HG02870 (cell line): ENCODE results near the gene SOHLH1.
"Not testable (repeated sequence)": the region's sequence is repeated elsewhere in the genome, so short reads cannot be mapped to it uniquely, and the experiment has no call there.

Source experiments
- ATAC-seq: cut with Tn5 transposase; IDR thresholded peaks from one replicate; pipeline ENCODE4 v1.9.1; 2021; ENCODE audit warnings: mild to moderate bottlenecking, moderate library complexity; ENCODE audit not compliant: unreplicated experiment

The SOHLH1 gene

DNA sequence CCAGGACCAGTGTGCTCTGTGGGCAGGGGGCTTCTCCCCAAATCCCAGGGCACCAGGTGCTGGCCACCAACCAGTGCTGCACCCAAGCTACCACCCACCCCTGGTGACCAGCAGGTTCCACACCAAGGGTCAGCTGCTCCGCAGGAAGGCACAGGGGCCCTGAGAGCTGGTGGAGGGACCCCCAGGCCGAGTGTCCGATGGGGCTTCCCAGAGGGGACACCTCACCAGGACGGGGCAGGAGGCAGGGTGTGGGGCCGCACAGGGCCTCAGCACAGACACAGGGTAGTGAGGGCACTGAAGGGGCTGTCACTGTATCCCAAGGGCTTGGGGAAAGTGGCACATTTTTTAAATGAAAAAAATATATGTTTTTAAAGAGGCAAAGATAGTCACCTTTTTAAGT, 18.1 kb downstream of the SOHLH1 start:
- no peak for ATAC-seq

GRCh38 chr9:135680056-135680455, 19.2 kb downstream of the SOHLH1 start:
- ATAC-seq, result no peak

GRCh38 chr9:135678236-135679017, 20.9 kb downstream of the SOHLH1 start:
- ATAC-seq, result no peak

- ATAC-seq, result no peak
Measured at GRCh38 chr9:135677641-135678168, 21.6 kb downstream of the SOHLH1 start.

- ATAC-seq, result no peak
Measured at GRCh38 chr9:135676891-135677290, 22.4 kb downstream of the SOHLH1 start.

DNA sequence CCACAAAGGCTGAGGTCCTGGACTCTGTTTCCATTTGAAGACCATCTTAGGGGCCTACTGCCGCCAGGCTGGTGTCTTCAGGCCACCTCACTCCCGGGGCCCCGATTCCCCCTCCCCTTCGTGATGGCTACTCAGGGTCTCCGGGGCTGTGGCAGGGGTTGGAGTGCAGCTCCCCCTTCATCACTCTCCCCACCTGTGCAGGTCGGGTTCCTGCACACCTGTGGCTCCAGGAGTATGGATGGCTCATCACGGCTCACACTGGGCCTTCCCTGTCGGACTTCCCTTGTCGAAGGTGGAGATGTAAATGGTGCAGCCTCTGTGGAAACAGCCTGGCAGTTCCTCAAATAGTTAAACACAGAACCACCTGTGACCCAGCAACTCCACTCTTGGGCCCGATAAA, 24.3 kb downstream of the SOHLH1 start:
- ATAC-seq, result no peak

- ATAC-seq, result no peak
Measured at GRCh38 chr9:135673941-135674340, 25.3 kb downstream of the SOHLH1 start.

DNA sequence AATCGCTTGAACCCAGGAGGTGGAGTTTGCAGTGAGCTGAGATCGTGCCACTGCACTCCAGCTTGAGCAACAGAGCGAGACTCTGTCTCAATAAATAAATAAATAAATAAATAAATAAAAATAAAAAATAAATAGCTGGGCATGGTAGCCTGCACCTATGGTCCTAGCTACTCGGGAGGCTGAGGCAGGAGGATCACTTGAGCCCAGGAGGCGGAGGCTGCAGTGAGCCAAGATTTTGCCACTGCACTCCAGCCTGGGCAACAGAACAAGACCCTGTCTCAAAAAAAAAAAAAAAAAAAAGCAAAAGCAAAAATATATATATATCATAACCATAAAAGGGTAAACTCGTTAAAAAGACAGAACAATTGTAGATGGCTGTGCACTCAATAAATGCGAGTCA, 26.5 kb downstream of the SOHLH1 start:
- not testable (repeated sequence) for ATAC-seq

- ATAC-seq, result no peak
Measured at GRCh38 chr9:135671591-135672041, 27.7 kb downstream of the SOHLH1 start.

GRCh38 chr9:135670721-135671590, 28.3 kb downstream of the SOHLH1 start:
- ATAC-seq, result no peak

DNA sequence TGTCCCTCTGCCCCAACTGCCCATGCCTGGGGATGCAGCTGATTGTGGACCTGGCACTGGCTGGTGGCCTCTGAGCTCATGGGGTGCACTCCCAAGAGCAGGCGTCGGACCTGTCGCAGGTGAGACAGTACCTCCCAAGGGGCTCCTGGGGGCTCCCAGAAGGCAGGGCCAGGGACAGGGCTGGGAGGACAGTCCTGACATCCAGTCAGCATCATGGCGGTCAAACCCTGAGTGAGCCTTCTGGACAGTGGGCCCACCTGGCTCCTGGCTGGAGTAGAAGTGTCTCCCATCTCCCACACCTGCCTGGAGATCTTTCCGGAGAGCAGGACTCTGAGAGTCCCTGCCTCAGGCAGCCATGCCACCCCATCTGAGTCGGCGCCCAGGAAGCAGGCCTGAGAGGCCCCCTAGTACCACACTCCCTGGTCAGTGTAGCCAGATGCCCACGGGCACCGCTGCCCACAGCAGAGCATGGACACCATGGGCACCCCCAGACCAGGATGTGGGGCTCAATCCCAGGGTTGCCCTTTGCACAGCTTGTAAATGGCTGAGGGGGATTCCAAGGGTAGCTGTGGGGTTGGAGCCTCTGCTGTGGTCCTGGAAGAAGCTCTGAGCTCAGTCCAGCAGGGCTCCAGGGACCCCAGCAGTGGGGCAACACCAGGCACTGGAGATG, 29.5 kb downstream of the SOHLH1 start:
- ATAC-seq, result no peak

DNA sequence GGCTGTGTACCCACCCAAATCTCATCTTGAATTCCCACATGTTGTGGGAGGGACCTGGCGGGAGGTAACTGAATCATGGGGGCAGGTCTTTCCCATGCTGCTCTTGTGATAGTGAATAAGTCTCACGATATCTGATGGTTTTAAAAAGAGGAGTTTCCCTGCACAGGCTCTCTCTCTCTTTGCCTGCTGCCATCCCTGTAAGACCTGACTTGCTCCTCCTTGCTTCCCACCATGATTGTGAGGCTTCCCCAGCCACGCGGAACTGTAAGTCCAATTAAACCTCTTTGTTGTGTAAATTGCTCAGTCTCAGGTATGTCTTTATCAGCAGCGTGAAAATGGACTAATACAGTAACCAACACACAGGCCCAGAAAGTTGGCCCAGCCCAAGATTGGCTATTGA, 30.3 kb downstream of the SOHLH1 start:
- not testable (repeated sequence) for ATAC-seq

- no peak for ATAC-seq
Measured at GRCh38 chr9:135667463-135668001, 31.7 kb downstream of the SOHLH1 start.

DNA sequence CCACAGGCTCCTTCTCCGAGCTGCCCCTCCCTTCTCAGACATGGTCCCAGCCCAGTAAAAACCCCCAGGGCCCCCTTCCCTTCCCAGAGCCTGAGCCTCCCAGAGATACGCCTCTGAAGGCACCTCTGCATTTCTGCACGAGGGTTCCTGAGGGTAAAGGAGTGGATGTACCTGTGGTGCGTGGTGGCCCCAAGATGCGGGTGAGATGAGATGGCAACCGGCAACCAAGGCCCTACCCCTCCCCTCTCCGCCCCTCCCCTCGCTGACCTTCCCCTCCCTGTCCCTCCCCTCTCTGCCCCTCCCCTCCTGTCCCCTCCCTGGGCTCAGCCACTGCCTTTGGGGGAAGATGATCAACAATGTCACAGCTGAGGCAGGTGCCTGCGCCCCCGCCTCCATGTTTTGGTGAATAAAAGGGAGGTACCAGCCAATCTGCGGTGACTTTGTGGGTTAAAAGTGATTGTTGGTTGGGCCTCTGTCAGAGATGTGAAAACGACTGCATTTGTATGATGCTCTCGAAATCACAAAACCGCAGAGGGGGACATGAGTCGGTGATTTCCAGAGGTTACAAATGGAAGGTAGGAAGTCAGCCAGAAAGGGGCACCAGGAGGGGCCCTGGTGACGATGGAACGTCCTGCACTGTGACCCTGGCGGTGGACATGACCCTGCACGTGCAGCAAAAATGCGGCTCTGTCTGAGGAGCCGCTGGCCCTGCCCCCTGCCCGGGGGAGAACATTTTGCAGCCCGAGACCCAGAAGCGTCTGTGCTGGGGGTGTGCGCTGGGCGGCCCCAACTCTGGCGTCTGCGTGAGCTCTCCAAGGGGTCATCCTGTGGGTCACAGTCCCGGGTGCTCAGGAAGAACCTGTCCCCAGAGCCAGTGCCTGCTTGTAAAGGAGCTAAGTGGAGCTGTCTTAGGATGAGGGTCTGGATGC, 32.5 kb downstream of the SOHLH1 start:
- no peak for ATAC-seq

DNA sequence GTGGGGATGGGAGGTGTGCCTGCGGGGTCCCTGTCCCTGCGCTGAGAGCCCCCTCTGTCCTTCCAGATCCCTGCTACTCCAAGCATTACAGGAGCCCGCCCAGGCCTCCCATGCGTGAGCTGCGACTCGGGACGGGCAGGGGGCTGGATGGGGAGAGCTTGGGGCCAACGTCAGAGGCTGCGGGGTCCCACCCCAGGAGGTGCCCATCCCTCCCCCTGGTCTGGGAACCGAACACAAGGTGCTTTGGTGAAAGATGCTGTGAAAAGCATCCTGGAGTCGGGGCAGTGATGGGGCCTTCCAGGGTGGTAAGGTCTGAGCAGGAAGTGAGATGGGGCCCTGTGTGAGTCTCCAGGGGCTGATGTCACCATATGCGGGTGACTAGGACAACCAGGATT, 33.5 kb downstream of the SOHLH1 start:
- ATAC-seq, result no peak

DNA sequence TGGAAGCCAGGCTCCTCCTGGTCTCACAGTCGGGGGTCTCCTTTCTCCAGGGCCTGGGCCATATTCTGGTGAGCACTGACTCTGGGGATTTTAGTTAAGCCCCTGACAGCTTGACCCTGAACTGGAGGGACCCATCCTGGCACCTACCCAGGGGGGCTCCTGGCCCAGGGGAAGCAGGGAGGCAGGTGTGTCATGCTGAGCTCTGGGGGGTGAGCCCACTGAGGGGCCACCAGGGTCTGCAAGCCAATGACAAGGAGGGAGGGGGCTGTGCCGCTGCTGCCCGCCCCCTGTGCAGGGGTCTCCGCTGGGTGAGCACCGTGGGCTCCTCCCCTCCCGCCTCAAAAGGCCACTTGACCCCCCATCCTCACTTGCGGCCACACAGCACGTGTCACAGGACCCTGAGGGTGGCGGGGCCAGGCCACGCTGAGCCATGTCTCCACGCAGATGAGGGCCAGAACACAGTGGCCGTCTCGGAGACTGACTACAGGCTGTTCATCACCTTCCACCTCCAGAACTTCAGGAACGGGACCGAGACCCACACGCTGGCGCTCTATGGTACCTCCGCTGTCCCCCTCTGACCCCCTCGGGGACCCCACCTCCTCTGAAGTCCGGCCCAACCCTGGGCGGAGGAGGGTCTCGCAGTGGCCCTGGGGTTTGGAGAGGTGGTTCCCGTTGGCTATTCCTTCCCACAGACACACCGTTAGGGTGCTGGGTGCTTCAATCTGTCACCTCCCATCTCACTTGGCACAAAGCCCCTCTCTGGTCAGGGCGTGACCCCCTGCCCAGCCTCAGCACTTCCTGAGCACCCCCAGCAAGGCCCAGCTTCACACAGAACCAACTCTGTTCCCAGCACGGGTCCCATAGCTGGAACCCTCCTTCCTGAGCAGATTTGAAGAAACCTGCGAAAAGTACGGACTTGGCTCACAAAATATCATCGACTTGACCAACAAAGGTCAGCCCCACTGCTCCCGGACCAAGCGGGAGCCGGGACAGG, 34.2 kb downstream of the SOHLH1 start:
- ATAC-seq, result no peak

DNA sequence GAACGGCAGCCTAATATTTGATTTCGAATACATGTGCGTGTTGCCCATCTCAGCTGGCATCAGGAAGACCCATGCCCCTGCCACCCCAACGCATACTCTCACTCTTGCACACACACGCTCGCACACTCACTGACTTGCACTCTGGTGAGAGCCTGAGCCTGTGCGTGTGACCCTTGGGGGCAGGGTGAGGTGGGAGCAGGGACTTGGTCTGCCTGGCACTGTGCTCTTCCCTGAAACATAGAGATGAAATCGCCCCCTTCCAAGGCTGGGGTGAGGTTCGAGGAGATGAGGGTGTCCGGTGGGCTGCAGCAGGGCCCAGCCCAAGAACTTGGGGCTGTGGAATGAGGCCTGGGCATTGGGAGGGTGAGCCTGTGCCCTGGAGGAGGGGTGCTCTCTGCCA, 35.0 kb downstream of the SOHLH1 start:
- no peak for ATAC-seq

GRCh38 chr9:135663857-135664256, 35.4 kb downstream of the SOHLH1 start:
- no peak for ATAC-seq

DNA sequence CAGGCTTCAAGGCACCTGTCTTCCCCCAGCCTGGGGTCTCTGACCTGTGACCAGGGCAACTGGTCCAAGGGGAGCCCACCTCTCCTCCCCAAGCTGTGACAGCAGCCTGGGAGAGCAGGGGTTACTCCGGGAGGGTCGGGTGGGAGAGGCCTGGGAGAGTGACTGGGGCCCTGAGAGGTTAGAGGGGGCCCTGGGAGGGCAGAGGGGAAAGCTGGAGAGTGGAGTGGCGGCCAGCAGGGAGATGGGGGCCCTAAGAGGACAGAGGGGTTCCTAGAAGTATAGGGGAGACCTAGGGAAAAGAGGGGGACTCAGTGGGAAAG, 35.9 kb downstream of the SOHLH1 start:
- ATAC-seq, result no peak
